Measurements from ENCODE around the gene ING1.
"Not testable (repeated sequence)": the region's sequence is repeated elsewhere in the genome, so short reads cannot be mapped to it uniquely, and the experiment has no call there.

ING1 gene

GRCh38 chr13:110669036-110669435, 44.5 kb upstream of the ING1 start:
- no peaks in the 10 kb centered on the region for H3K79me2 ChIP-seq
- H3K36me3 ChIP-seq (ENCODE audit: control insufficient read depth, insufficient read depth, low read length): no peaks in the 10 kb centered on the region
- TF ChIP-seq CTCF (IDR thresholded peaks at IDR 0.05): no peak
- no peaks in the 10 kb centered on the region for H3K4me1 ChIP-seq
- H2AFZ ChIP-seq: no peak overlapping the region
- H3K27ac ChIP-seq: no peak overlapping the region
- H3K4me2 ChIP-seq (ENCODE audit: low read length): no peak overlapping the region
- H3K9ac ChIP-seq: no peak overlapping the region
- H3K4me3 ChIP-seq (ENCODE audit: low read depth, low read length): no peak overlapping the region
- no peaks in the 10 kb centered on the region for H3K9me3 ChIP-seq (ENCODE audit: control insufficient read depth, low read length)
- H3K27me3 ChIP-seq (ENCODE audit: control insufficient read depth, insufficient read depth, low read length): no peaks in the 10 kb centered on the region

DNA sequence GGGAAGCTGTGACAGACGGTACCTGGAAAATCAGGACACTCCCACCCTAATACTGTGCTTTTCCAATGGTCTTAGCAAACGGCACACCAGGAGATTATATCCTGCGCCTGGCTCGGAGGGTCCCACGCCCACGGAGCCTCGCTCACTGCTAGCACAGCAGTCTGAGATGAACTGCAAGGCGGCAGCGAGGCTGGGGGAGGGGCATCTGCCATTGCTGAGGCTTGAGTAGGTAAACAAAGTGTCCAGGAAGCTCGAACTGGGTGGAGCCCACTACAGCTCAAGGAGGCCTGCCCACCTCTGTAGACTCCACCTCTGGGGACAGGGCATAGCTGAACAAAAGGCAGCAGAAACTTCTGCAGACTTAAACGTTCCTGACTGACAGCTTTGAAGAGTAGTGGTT, 43.7 kb upstream of the ING1 start:
- H3K79me2 ChIP-seq; H3K9ac ChIP-seq; H3K9me3 ChIP-seq (ENCODE audit: control insufficient read depth, low read length); H3K4me2 ChIP-seq (ENCODE audit: low read length); H3K4me3 ChIP-seq (ENCODE audit: low read depth, low read length); H3K27ac ChIP-seq; H3K36me3 ChIP-seq (ENCODE audit: control insufficient read depth, insufficient read depth, low read length); H2AFZ ChIP-seq; H3K4me1 ChIP-seq; H3K27me3 ChIP-seq (ENCODE audit: control insufficient read depth, insufficient read depth, low read length): not testable (repeated sequence)

- Histone ChIP-seq H3K36me3 (ENCODE audit: control insufficient read depth, insufficient read depth, low read length) (no peaks in the 10 kb centered on the region), H3K4me3 (ENCODE audit: low read depth, low read length) (no peak overlapping the region)
Observed at GRCh38 chr13:110676595-110677587, 36.6 kb upstream of the ING1 start.

GRCh38 chr13:110677731-110678545, 35.6 kb upstream of the ING1 start:
- H3K79me2 ChIP-seq: peaks cover 3% of the 10 kb centered on the region
- TF ChIP-seq CTCF (IDR thresholded peaks at IDR 0.05): no peak
- no peaks in the 10 kb centered on the region for H3K4me1 ChIP-seq
- no peak overlapping the region for H3K9ac ChIP-seq
- H3K27ac ChIP-seq: no peak overlapping the region
- no peak overlapping the region for H3K4me3 ChIP-seq (ENCODE audit: low read depth, low read length)
- H3K4me2 ChIP-seq (ENCODE audit: low read length): no peak overlapping the region
- H2AFZ ChIP-seq: no peak overlapping the region
- no peaks in the 10 kb centered on the region for H3K9me3 ChIP-seq (ENCODE audit: control insufficient read depth, low read length)
- H3K27me3 ChIP-seq (ENCODE audit: control insufficient read depth, insufficient read depth, low read length): no peaks in the 10 kb centered on the region
- no peaks in the 10 kb centered on the region for H3K36me3 ChIP-seq (ENCODE audit: control insufficient read depth, insufficient read depth, low read length)

More at GRCh38 chr13:110676595-110677587, 36.6 kb upstream of the ING1 start:
- H2AFZ ChIP-seq: no peak overlapping the region
- H3K9ac ChIP-seq: no peak overlapping the region
- no peak overlapping the region for H3K4me2 ChIP-seq (ENCODE audit: low read length)
- H3K9me3 ChIP-seq (ENCODE audit: control insufficient read depth, low read length): no peaks in the 10 kb centered on the region
- no peak overlapping the region for H3K27ac ChIP-seq
- TF ChIP-seq CTCF (IDR thresholded peaks at IDR 0.05): no peak
- H3K4me1 ChIP-seq: no peaks in the 10 kb centered on the region
- H3K27me3 ChIP-seq (ENCODE audit: control insufficient read depth, insufficient read depth, low read length): no peaks in the 10 kb centered on the region
- H3K79me2 ChIP-seq: peaks cover 3% of the 10 kb centered on the region

DNA sequence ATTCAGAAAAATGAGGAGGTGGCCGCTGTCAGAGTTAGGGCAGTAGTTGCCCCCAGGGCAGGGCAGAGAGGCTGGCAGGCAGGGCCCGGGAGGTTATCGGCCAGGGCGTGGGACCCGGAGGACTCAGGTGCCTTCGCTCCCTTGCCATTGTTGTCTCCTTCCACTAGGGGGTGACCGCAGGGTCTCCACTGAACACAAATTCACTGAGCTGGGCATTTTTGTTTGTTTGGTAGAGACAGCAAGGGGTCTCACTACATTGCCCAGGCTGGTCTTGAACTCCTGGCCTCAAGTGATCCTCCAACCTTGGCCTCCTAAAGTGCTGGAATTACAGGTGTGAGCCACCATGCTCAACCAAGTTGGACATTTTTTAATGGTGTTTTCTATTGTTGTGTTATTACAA, 32.6 kb upstream of the ING1 start:
- no peak overlapping the region for H3K9ac ChIP-seq
- H2AFZ ChIP-seq: no peak overlapping the region
- no peak overlapping the region for H3K4me2 ChIP-seq (ENCODE audit: low read length)
- H3K4me1 ChIP-seq: no peaks in the 10 kb centered on the region
- H3K36me3 ChIP-seq (ENCODE audit: control insufficient read depth, insufficient read depth, low read length): no peaks in the 10 kb centered on the region
- H3K27me3 ChIP-seq (ENCODE audit: control insufficient read depth, insufficient read depth, low read length): no peaks in the 10 kb centered on the region
- TF ChIP-seq CTCF (IDR thresholded peaks at IDR 0.05): no peak
- no peaks in the 10 kb centered on the region for H3K9me3 ChIP-seq (ENCODE audit: control insufficient read depth, low read length)
- H3K79me2 ChIP-seq: peaks cover 3% of the 10 kb centered on the region
- no peak overlapping the region for H3K27ac ChIP-seq
- no peak overlapping the region for H3K4me3 ChIP-seq (ENCODE audit: low read depth, low read length)
